ENCODE data around the gene ELMOD1. TPM values are rescaled to one million over a fixed set of nuclear protein-coding genes. Genes with fewer than 3 reads are reported as not detected.

Gene ELMOD1
- polyA plus RNA-seq (2012; ENCODE audit: insufficient read length, low read depth): 0.74 TPM

DNA sequence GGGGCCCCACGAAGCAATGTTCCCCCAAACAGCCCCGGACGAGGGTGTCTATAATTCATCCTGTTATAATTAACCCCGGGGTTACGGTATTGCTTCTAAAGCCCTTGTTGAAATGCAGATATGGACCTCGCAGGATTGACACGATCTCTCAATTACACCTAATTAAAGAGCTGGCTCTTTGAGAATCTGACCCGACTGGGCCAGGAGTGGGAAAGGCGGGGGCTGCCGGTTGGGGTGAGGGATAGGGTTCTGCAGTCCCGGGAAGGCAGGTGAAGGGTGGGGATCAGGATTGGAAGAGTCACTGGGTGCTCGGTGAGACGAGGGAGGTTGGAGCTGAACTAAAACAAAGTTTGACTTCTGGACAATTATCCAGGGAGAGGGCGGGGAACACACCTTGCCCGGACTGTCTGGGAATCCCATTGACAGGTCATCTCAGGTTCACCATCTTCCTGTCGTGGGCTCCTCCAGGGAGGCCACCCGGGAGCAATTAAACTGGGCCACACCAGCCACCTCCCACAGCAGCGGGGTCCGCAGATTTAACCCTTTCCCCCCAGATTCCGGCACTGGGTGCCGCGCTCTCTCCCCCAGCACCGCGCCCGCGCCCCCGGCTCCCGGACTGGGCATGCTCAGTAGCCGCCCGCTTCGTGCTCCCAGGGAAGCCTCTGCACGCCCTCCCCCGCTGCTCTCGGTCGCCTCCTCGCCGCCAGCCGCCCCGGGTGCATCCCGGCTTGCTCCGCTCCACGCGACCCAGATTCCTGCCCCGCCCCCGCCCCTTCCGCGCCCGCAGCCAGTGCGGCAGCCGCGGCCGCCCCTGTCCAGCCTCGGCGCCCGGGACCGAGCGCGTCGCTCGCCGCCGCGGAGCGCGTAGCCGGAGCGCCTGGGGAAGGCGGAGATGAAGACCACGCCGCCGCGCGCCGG is at the start of gene ELMOD1:
Gene ELMOD1 (plus strand): TSS at position 688 of the 918 bp plus-strand sequence. CDS start 27,043 bp downstream, outside the sequence.
- TF ChIP-seq, protein P1, sequence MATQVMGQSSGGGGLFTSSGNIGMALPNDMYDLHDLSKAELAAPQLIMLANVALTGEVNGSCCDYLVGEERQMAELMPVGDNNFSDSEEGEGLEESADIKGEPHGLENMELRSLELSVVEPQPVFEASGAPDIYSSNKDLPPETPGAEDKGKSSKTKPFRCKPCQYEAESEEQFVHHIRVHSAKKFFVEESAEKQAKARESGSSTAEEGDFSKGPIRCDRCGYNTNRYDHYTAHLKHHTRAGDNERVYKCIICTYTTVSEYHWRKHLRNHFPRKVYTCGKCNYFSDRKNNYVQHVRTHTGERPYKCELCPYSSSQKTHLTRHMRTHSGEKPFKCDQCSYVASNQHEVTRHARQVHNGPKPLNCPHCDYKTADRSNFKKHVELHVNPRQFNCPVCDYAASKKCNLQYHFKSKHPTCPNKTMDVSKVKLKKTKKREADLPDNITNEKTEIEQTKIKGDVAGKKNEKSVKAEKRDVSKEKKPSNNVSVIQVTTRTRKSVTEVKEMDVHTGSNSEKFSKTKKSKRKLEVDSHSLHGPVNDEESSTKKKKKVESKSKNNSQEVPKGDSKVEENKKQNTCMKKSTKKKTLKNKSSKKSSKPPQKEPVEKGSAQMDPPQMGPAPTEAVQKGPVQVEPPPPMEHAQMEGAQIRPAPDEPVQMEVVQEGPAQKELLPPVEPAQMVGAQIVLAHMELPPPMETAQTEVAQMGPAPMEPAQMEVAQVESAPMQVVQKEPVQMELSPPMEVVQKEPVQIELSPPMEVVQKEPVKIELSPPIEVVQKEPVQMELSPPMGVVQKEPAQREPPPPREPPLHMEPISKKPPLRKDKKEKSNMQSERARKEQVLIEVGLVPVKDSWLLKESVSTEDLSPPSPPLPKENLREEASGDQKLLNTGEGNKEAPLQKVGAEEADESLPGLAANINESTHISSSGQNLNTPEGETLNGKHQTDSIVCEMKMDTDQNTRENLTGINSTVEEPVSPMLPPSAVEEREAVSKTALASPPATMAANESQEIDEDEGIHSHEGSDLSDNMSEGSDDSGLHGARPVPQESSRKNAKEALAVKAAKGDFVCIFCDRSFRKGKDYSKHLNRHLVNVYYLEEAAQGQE (IDR thresholded peaks at IDR 0.05; ENCODE audit: insufficient read depth in 1 of 2, low read depth in 2 of 2, low read length in 2 of 2): peak; percentile 24 to 48; a peak in 1 of 4 replicates
- no peak for TF ChIP-seq POLR2AphosphoS5 (IDR thresholded peaks at IDR 0.05; ENCODE audit: low read depth, low read length)

DNA sequence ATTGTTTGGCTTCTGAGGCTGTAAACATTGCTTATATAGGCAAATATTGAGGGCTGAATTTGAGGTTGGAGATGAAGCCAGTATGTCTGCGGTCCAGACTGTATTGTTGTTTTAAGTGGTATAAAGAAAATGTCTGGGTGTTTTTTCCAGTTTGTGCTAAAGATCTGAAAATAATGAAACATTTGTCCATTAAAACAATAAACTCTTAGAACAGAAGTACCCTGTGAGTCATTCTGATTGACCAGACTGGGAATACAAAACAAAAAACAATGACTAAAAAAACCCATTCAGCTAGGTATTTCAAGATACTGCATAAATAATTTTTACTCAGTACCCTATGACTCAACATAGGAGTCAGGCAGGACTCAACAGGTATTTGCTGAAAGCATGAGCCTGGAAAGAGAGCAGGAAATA is 45.8 kb upstream of the ELMOD1 start:
- TF ChIP-seq POLR2AphosphoS5 (IDR thresholded peaks at IDR 0.05; ENCODE audit: low read depth, low read length) (no peak), TAF1 (IDR thresholded peaks at IDR 0.05; ENCODE audit: borderline replicate concordance, insufficient read depth, low read length) (no peak), SIN3A (IDR thresholded peaks at IDR 0.05; ENCODE audit: borderline replicate concordance, insufficient read depth, low read length) (no peak), FOXP2 (optimal IDR thresholded peaks at IDR 0.05; ENCODE audit: borderline replicate concordance, extremely low read depth, extremely low read length, insufficient read depth) (no peak)
- TF ChIP-seq, protein P1 (IDR thresholded peaks at IDR 0.05; ENCODE audit: insufficient read depth in 1 of 2, low read depth in 2 of 2, low read length in 2 of 2): no peak

GRCh38 chr11:107547961-107548360 is 43.0 kb upstream of the ELMOD1 start:
- no peak for TF ChIP-seq POLR2AphosphoS5 (IDR thresholded peaks at IDR 0.05; ENCODE audit: low read depth, low read length)
- no peak for TF ChIP-seq SIN3A (IDR thresholded peaks at IDR 0.05; ENCODE audit: borderline replicate concordance, insufficient read depth, low read length)
- no peak for TF ChIP-seq FOXP2 (optimal IDR thresholded peaks at IDR 0.05; ENCODE audit: borderline replicate concordance, extremely low read depth, extremely low read length, insufficient read depth)
- TF ChIP-seq TAF1 (IDR thresholded peaks at IDR 0.05; ENCODE audit: borderline replicate concordance, insufficient read depth, low read length): no peak
- TF ChIP-seq, protein P1 (IDR thresholded peaks at IDR 0.05; ENCODE audit: insufficient read depth in 1 of 2, low read depth in 2 of 2, low read length in 2 of 2): no peak

DNA sequence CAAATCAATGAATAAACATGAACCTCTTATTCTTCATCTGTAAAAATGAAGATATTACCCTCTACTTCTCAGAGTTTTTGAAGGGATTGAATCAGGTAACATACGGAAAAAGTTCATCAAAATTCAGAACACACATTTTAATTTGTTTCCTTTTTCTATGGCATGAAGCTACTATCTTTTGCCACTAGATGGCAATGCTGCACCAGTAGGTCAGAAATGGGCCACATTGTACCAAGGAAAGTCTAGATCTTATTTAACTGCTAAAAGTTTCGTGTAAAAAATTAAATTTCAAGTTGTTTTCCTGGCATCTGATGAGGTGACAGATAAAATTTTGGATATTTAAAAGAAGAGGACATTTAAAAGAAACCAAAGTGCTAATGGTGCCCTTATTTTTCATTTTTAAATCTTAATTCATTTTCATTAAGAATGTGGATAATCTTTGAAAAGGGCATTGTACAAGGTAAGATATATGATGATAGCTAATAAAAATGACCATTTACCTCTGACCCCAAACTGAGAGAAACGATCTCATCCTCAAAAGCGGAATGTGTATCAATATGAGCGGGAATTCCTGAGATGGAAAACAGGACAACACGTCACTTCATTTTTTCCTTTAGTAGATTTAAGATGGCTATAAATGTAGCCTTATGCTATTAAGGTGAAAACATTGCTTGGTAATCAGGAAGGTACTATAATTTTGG is 41.5 kb upstream of the ELMOD1 start:
- TF ChIP-seq POLR2AphosphoS5 (IDR thresholded peaks at IDR 0.05; ENCODE audit: low read depth, low read length) (no peak), TAF1 (IDR thresholded peaks at IDR 0.05; ENCODE audit: borderline replicate concordance, insufficient read depth, low read length) (no peak), SIN3A (IDR thresholded peaks at IDR 0.05; ENCODE audit: borderline replicate concordance, insufficient read depth, low read length) (no peak), FOXP2 (optimal IDR thresholded peaks at IDR 0.05; ENCODE audit: borderline replicate concordance, extremely low read depth, extremely low read length, insufficient read depth) (no peak)
- TF ChIP-seq, protein P1 (IDR thresholded peaks at IDR 0.05; ENCODE audit: insufficient read depth in 1 of 2, low read depth in 2 of 2, low read length in 2 of 2): no peak
